ENCODE data around the gene STX7. TPM values are rescaled to one million over a fixed set of nuclear protein-coding genes. Genes with fewer than 3 reads are reported as not detected.
A peak's percentile ranks its signal among the peaks of the same experiment; 100 is the strongest.

STX7 gene
- total RNA-seq, 1 donor from 2014 or later, result 49.3 TPM

DNA sequence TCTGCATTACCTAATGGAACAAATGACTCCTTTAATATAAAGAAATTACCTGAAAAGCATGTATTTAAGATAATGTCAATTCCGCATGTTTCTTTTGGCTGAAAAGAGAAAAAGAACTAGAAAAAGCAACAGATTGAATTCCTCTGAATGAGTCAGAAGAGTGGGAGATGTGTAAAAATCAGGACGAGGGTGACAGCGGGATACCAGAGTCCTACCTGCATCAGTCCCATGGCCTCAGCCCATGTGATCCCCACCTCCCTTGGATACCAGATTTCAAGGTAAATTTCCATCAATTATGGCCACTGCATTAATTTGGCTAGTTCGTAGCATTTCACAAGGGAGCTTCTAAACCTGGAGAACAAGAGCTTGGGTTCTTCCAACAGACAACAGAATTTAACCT, 101.6 kb downstream of the STX7 start:
- no peak overlapping the region for H3K4me3 Mint-ChIP-seq (ENCODE audit: unreplicated experiment)
- DNase-seq (ENCODE audit: extremely low spot score, unreplicated experiment), result no peak
- H3K36me3 Mint-ChIP-seq (ENCODE audit: unreplicated experiment), result no peaks in the 10 kb centered on the region
- TF ChIP-seq, protein P1, sequence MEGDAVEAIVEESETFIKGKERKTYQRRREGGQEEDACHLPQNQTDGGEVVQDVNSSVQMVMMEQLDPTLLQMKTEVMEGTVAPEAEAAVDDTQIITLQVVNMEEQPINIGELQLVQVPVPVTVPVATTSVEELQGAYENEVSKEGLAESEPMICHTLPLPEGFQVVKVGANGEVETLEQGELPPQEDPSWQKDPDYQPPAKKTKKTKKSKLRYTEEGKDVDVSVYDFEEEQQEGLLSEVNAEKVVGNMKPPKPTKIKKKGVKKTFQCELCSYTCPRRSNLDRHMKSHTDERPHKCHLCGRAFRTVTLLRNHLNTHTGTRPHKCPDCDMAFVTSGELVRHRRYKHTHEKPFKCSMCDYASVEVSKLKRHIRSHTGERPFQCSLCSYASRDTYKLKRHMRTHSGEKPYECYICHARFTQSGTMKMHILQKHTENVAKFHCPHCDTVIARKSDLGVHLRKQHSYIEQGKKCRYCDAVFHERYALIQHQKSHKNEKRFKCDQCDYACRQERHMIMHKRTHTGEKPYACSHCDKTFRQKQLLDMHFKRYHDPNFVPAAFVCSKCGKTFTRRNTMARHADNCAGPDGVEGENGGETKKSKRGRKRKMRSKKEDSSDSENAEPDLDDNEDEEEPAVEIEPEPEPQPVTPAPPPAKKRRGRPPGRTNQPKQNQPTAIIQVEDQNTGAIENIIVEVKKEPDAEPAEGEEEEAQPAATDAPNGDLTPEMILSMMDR (IDR thresholded peaks at IDR 0.05), result no peak
- H3K27me3 Mint-ChIP-seq (ENCODE audit: unreplicated experiment), result no peaks in the 10 kb centered on the region
- no peak overlapping the region for H3K27ac Mint-ChIP-seq (ENCODE audit: unreplicated experiment)
- no peaks in the 10 kb centered on the region for H3K9me3 Mint-ChIP-seq (ENCODE audit: unreplicated experiment)
- peaks cover 20% of the 10 kb centered on the region for H3K4me1 Mint-ChIP-seq (ENCODE audit: unreplicated experiment)

DNA sequence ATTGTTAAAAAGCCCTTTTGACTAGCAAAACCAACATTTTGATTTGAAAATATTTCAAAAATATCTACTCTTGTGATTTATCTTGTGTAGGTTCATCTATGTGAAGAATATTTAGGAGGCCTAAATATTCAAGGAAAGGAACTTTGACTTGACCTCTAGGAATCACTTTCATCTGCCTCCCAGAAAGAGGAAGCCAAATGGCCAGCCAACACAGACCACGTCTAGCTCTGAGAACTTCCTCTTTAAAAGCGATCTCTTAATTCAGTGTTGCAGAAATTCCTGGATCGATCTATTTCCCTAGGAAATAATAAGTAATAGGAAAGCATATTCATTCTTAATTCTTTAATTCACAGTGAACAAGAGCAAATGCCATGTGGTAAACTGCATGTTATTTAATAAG, 102.1 kb downstream of the STX7 start:
- DNase-seq (ENCODE audit: extremely low spot score, unreplicated experiment), result no peak
- H3K36me3 Mint-ChIP-seq (ENCODE audit: unreplicated experiment), result no peaks in the 10 kb centered on the region
- H3K4me1 Mint-ChIP-seq (ENCODE audit: unreplicated experiment), result peaks cover 20% of the 10 kb centered on the region
- H3K27me3 Mint-ChIP-seq (ENCODE audit: unreplicated experiment), result no peaks in the 10 kb centered on the region
- no peak overlapping the region for H3K4me3 Mint-ChIP-seq (ENCODE audit: unreplicated experiment)
- H3K27ac Mint-ChIP-seq (ENCODE audit: unreplicated experiment), result no peak overlapping the region
- TF ChIP-seq, protein P1 (IDR thresholded peaks at IDR 0.05), result no peak
- no peaks in the 10 kb centered on the region for H3K9me3 Mint-ChIP-seq (ENCODE audit: unreplicated experiment)

DNA sequence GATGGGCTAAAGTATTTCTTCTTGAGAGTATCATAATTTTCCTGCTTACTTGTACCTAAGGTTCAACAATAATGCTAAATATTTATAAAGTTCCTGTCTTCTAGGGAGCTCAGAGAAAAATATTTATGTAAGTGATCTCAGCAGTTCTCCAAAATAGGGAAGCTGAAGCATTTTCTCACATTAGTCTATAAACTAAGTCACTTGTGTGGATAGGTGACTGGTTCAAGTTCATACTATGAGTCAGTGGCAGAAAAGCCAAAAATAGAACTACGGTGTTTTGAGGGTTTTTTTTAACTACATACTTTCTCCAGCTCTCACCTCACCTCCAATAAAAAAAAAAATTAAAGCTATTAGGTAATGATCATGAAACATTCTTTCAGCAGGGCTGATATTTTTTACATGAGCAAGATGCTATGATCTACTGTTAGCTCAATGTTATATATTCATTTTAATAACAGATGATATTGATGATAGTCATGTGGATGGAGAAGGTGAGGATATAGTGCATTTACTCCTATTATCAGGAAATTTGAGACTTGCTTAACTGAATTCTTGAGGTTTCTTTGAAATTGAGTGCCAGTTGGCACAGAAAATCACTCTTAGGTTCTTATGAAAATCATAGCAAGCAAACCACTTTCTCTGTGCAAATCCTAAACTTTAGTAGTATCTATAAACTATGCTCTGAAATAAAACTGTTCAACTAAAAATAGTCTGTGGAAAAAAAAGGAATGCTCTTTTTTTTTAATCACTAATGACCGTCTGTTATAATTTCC, 107.6 kb downstream of the STX7 start:
- no peaks in the 10 kb centered on the region for H3K27me3 Mint-ChIP-seq (ENCODE audit: unreplicated experiment)
- no peaks in the 10 kb centered on the region for H3K9me3 Mint-ChIP-seq (ENCODE audit: unreplicated experiment)
- no peak overlapping the region for H3K4me3 Mint-ChIP-seq (ENCODE audit: unreplicated experiment)
- peaks cover 20% of the 10 kb centered on the region for H3K4me1 Mint-ChIP-seq (ENCODE audit: unreplicated experiment)
- no peak for DNase-seq (ENCODE audit: extremely low spot score, unreplicated experiment)
- H3K27ac Mint-ChIP-seq (ENCODE audit: unreplicated experiment), result no peak overlapping the region
- no peaks in the 10 kb centered on the region for H3K36me3 Mint-ChIP-seq (ENCODE audit: unreplicated experiment)
- TF ChIP-seq, protein P1 (IDR thresholded peaks at IDR 0.05), result no peak

DNA sequence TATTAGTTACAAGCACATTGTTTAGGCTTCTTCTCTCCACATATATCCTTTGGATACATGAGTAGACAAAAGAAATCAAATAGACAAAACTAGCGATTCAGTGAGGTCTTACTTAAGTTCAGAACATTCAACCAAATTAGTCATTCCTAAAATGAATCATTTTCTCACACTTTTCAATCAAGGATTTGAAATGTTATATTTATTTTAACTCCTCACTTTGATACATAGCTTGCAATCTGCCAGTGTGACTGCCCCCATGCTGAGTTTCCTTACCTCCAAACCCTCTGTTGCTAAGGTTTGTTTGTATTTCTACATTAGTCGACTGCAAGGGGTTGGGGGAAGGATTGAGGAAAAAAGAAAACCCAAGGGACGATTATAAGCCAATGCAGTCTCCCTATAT, 108.2 kb downstream of the STX7 start:
- H3K9me3 Mint-ChIP-seq (ENCODE audit: unreplicated experiment), result no peaks in the 10 kb centered on the region
- H3K27me3 Mint-ChIP-seq (ENCODE audit: unreplicated experiment), result no peaks in the 10 kb centered on the region
- DNase-seq (ENCODE audit: extremely low spot score, unreplicated experiment), result no peak
- no peaks in the 10 kb centered on the region for H3K36me3 Mint-ChIP-seq (ENCODE audit: unreplicated experiment)
- TF ChIP-seq, protein P1 (IDR thresholded peaks at IDR 0.05), result no peak
- peaks cover 26% of the 10 kb centered on the region for H3K4me1 Mint-ChIP-seq (ENCODE audit: unreplicated experiment)
- H3K27ac Mint-ChIP-seq (ENCODE audit: unreplicated experiment), result peak overlapping the region; percentile 10
- no peak overlapping the region for H3K4me3 Mint-ChIP-seq (ENCODE audit: unreplicated experiment)

DNA sequence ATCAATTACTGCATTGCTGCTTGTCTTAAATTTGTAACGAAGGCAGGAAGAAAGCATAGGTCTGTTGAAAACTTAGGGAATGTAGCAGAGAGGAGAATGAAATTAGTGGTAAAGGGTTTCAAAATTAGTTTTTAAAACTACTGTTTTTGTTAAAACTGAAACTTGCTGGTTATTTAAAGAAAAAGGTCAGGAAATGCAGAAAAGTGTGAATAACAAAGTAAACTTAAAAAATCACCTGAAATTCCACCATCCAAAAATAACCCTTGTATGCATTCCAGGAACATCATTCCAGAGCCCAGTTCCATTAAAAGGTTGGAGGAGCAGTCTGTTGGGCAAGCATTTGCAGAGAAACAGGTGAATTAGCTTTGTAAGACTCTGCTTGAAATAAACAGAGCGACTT, 108.6 kb downstream of the STX7 start:
- H3K27me3 Mint-ChIP-seq (ENCODE audit: unreplicated experiment), result no peaks in the 10 kb centered on the region
- DNase-seq (ENCODE audit: extremely low spot score, unreplicated experiment), result no peak
- peaks cover 27% of the 10 kb centered on the region for H3K4me1 Mint-ChIP-seq (ENCODE audit: unreplicated experiment)
- H3K36me3 Mint-ChIP-seq (ENCODE audit: unreplicated experiment), result no peaks in the 10 kb centered on the region
- H3K4me3 Mint-ChIP-seq (ENCODE audit: unreplicated experiment), result no peak overlapping the region
- no peaks in the 10 kb centered on the region for H3K9me3 Mint-ChIP-seq (ENCODE audit: unreplicated experiment)
- H3K27ac Mint-ChIP-seq (ENCODE audit: unreplicated experiment), result peak overlapping the region; percentile 10
- TF ChIP-seq, protein P1 (IDR thresholded peaks at IDR 0.05), result no peak

Measured in osteocyte (in vitro differentiated cells).